SK-N-MC (cell line): ENCODE results near the gene SLC6A3.

Source experiments
- EZH2 ChIP-seq: fragments of 200-600 bp; sonication (generic); IDR thresholded peaks from one replicate; pipeline ENCODE4 v1.6.1; 2017; ENCODE audit warnings: antibody characterized with exemption
- POLR2AphosphoS5 ChIP-seq: IDR thresholded peaks from 2 replicates; pipeline ENCODE4 v1.6.1; 2012; ENCODE audit warnings: mild to moderate bottlenecking, low read depth, low read length, borderline replicate concordance

GRCh38 chr5:1366514-1366913, 78.7 kb downstream of the SLC6A3 start:
- no peak for TF ChIP-seq POLR2AphosphoS5
- TF ChIP-seq EZH2: no peak
